Retinal pigment epithelial cell (primary cell): Measurements from ENCODE around the gene STKLD1.

Experiments used
- DNase-seq: peaks from one replicate; pipeline ENCODE4 v3.0.0-alpha.2; 2010; ENCODE audit warnings: low read depth
- H3K4me3 ChIP-seq: 2 replicates; pipeline ENCODE4 v1.5.1; 2011; ENCODE audit warnings: mild to moderate bottlenecking, low read length, control low read depth, moderate library complexity
- CTCF ChIP-seq: conservative IDR thresholded peaks from 2 replicates; pipeline ENCODE4 v1.5.1; 2011; ENCODE audit warnings: low read depth, low read length, control low read depth, inconsistent platforms

Gene STKLD1

GRCh38 chr9:133357656-133358055, 18.5 kb upstream of the STKLD1 start:
- H3K4me3 ChIP-seq = no peak overlapping the region
- DNase-seq = no peak
- TF ChIP-seq CTCF = no peak

GRCh38 chr9:133359399-133360175, 16.6 kb upstream of the STKLD1 start:
- no peak for DNase-seq

GRCh38 chr9:133360400-133361393, 15.5 kb upstream of the STKLD1 start:
- no peak for DNase-seq
- no peak for TF ChIP-seq CTCF
- H3K4me3 ChIP-seq = no peak overlapping the region

More at GRCh38 chr9:133359399-133360175, 16.6 kb upstream of the STKLD1 start:
- no peak overlapping the region for H3K4me3 ChIP-seq
- TF ChIP-seq CTCF = peak; percentile 49

GRCh38 chr9:133361507-133362092, 14.6 kb upstream of the STKLD1 start:
- no peak for TF ChIP-seq CTCF
- no peak for DNase-seq
- no peak overlapping the region for H3K4me3 ChIP-seq

- no peak for DNase-seq
- TF ChIP-seq CTCF = no peak
- H3K4me3 ChIP-seq = no peak overlapping the region
These were observed 13.7 kb upstream of the STKLD1 start for GRCh38 chr9:133362359-133363044.

- no peak overlapping the region for H3K4me3 ChIP-seq
- TF ChIP-seq CTCF = no peak
- DNase-seq = no peak
These were observed 9.7 kb upstream of the STKLD1 start for GRCh38 chr9:133366435-133366834.
